Measurements from ENCODE around the gene ZNFX1.

GRCh38 chr20:49283703-49284625, 6.1 kb upstream of the ZNFX1 start:
- TF ChIP-seq POLR2A (IDR thresholded peaks at IDR 0.05) (no peak), POLR2AphosphoS5 (IDR thresholded peaks at IDR 0.05) (no peak)
